ENCODE measurements around the gene CSMD2.

The CSMD2 gene

GRCh38 chr1:33844166-33844565 lies 320.9 kb downstream of the CSMD2 start:
- TF ChIP-seq EZH2phosphoT487 (IDR thresholded peaks at IDR 0.05; ENCODE audit: low read length), result no peak
- no peak for TF ChIP-seq CTCF (IDR thresholded peaks at IDR 0.05; ENCODE audit: low read length)
- H3K27ac ChIP-seq (ENCODE audit: low read length), result no peak overlapping the region
- no peaks in the 10 kb centered on the region for H3K9me3 ChIP-seq (replicated peaks; ENCODE audit: insufficient read depth, low read length)
- no peaks in the 10 kb centered on the region for H3K79me2 ChIP-seq (ENCODE audit: low read length)
- H3F3A ChIP-seq (ENCODE audit: insufficient read depth, low read length), result no peaks in the 10 kb centered on the region
- H3K4me1 ChIP-seq (ENCODE audit: low read length), result no peaks in the 10 kb centered on the region
- no peak overlapping the region for H3K9ac ChIP-seq (ENCODE audit: low read length)
- no peak overlapping the region for H2AFZ ChIP-seq (ENCODE audit: low read length)
- H3K9me2 ChIP-seq (replicated peaks; ENCODE audit: insufficient read depth, low read length), result no peaks in the 10 kb centered on the region
- no peaks in the 10 kb centered on the region for H3K36me3 ChIP-seq (replicated peaks; ENCODE audit: insufficient read depth, low read length)
- H4K20me1 ChIP-seq (ENCODE audit: insufficient read depth, low read length), result no peaks in the 10 kb centered on the region
- H3K4me2 ChIP-seq (ENCODE audit: low read depth, low read length), result no peak overlapping the region
- H3K27me3 ChIP-seq (replicated peaks; ENCODE audit: insufficient read depth, low read length), result peaks cover 57% of the 10 kb centered on the region
- H3K4me3 ChIP-seq (ENCODE audit: low read length), result no peak overlapping the region
- DNase-seq, result no peak

GRCh38 chr1:33842348-33842747 lies 322.7 kb downstream of the CSMD2 start:
- TF ChIP-seq EZH2phosphoT487 (IDR thresholded peaks at IDR 0.05; ENCODE audit: low read length) (no peak), EZH2 (optimal IDR thresholded peaks at IDR 0.05; ENCODE audit: low read depth, low read length) (no peak), CTCF (IDR thresholded peaks at IDR 0.05; ENCODE audit: low read length) (no peak)
- H3K9ac ChIP-seq (ENCODE audit: low read length), result no peak overlapping the region
- no peak overlapping the region for H3K4me3 ChIP-seq (ENCODE audit: low read length)
- no peak overlapping the region for H2AFZ ChIP-seq (ENCODE audit: low read length)
- no peaks in the 10 kb centered on the region for H3K4me1 ChIP-seq (ENCODE audit: low read length)
- no peaks in the 10 kb centered on the region for H3K79me2 ChIP-seq (ENCODE audit: low read length)
- H3K36me3 ChIP-seq (replicated peaks; ENCODE audit: insufficient read depth, low read length), result no peaks in the 10 kb centered on the region
- no peaks in the 10 kb centered on the region for H3K9me2 ChIP-seq (replicated peaks; ENCODE audit: insufficient read depth, low read length)
- peaks cover 52% of the 10 kb centered on the region for H3K27me3 ChIP-seq (replicated peaks; ENCODE audit: insufficient read depth, low read length)
- DNase-seq, result no peak
- no peak overlapping the region for H3K27ac ChIP-seq (ENCODE audit: low read length)
- H3F3A ChIP-seq (ENCODE audit: insufficient read depth, low read length), result no peaks in the 10 kb centered on the region
- no peak overlapping the region for H3K4me2 ChIP-seq (ENCODE audit: low read depth, low read length)
- H4K20me1 ChIP-seq (ENCODE audit: insufficient read depth, low read length), result no peaks in the 10 kb centered on the region
- no peaks in the 10 kb centered on the region for H3K9me3 ChIP-seq (replicated peaks; ENCODE audit: insufficient read depth, low read length)

DNA sequence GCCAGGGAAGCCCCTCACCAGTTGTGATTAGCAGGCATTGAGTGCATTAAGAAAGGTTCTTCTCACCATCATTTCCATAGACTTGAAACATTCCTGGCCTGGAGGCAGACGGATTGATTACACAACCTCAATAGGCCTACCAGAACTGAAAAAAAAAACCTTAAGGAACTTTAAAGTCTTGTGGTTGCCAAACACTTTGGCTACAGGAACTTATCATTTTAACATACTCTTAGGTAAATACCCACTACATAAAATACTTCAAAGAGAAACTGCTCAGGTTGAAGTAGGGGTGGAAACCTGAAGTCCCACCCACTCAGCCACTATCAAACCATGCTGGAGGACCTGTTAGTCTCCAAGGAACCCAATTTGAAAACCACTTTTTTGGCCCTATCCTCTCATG lies 323.5 kb downstream of the CSMD2 start:
- Histone ChIP-seq H3K27me3 (replicated peaks; ENCODE audit: insufficient read depth, low read length) (peaks cover 44% of the 10 kb centered on the region), H3K4me2 (ENCODE audit: low read depth, low read length) (no peak overlapping the region), H2AFZ (ENCODE audit: low read length) (no peak overlapping the region), H3K79me2 (ENCODE audit: low read length) (no peaks in the 10 kb centered on the region), H3K36me3 (replicated peaks; ENCODE audit: insufficient read depth, low read length) (no peaks in the 10 kb centered on the region), H3K9me3 (replicated peaks; ENCODE audit: insufficient read depth, low read length) (no peaks in the 10 kb centered on the region), H3K4me1 (ENCODE audit: low read length) (no peaks in the 10 kb centered on the region), H3K4me3 (ENCODE audit: low read length) (no peak overlapping the region), H3K27ac (ENCODE audit: low read length) (no peak overlapping the region), H3F3A (ENCODE audit: insufficient read depth, low read length) (no peaks in the 10 kb centered on the region), H3K9ac (ENCODE audit: low read length) (no peak overlapping the region), H3K9me2 (replicated peaks; ENCODE audit: insufficient read depth, low read length) (no peaks in the 10 kb centered on the region), H4K20me1 (ENCODE audit: insufficient read depth, low read length) (no peaks in the 10 kb centered on the region)
- TF ChIP-seq EZH2phosphoT487 (IDR thresholded peaks at IDR 0.05; ENCODE audit: low read length) (no peak), EZH2 (optimal IDR thresholded peaks at IDR 0.05; ENCODE audit: low read depth, low read length) (no peak), CTCF (IDR thresholded peaks at IDR 0.05; ENCODE audit: low read length) (no peak)
- DNase-seq, result no peak

All from MM.1S (cell line).